GM18868 (cell line): ENCODE measurements around the gene USP47.

Experiments used
- ATAC-seq: cut with Tn5 transposase; IDR thresholded peaks from one replicate; pipeline ENCODE4 v1.9.1; 2021; ENCODE audit warnings: mild to moderate bottlenecking, moderate library complexity; ENCODE audit not compliant: unreplicated experiment

USP47 gene, protein sequence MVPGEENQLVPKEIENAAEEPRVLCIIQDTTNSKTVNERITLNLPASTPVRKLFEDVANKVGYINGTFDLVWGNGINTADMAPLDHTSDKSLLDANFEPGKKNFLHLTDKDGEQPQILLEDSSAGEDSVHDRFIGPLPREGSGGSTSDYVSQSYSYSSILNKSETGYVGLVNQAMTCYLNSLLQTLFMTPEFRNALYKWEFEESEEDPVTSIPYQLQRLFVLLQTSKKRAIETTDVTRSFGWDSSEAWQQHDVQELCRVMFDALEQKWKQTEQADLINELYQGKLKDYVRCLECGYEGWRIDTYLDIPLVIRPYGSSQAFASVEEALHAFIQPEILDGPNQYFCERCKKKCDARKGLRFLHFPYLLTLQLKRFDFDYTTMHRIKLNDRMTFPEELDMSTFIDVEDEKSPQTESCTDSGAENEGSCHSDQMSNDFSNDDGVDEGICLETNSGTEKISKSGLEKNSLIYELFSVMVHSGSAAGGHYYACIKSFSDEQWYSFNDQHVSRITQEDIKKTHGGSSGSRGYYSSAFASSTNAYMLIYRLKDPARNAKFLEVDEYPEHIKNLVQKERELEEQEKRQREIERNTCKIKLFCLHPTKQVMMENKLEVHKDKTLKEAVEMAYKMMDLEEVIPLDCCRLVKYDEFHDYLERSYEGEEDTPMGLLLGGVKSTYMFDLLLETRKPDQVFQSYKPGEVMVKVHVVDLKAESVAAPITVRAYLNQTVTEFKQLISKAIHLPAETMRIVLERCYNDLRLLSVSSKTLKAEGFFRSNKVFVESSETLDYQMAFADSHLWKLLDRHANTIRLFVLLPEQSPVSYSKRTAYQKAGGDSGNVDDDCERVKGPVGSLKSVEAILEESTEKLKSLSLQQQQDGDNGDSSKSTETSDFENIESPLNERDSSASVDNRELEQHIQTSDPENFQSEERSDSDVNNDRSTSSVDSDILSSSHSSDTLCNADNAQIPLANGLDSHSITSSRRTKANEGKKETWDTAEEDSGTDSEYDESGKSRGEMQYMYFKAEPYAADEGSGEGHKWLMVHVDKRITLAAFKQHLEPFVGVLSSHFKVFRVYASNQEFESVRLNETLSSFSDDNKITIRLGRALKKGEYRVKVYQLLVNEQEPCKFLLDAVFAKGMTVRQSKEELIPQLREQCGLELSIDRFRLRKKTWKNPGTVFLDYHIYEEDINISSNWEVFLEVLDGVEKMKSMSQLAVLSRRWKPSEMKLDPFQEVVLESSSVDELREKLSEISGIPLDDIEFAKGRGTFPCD (N-terminal part only)

DNA sequence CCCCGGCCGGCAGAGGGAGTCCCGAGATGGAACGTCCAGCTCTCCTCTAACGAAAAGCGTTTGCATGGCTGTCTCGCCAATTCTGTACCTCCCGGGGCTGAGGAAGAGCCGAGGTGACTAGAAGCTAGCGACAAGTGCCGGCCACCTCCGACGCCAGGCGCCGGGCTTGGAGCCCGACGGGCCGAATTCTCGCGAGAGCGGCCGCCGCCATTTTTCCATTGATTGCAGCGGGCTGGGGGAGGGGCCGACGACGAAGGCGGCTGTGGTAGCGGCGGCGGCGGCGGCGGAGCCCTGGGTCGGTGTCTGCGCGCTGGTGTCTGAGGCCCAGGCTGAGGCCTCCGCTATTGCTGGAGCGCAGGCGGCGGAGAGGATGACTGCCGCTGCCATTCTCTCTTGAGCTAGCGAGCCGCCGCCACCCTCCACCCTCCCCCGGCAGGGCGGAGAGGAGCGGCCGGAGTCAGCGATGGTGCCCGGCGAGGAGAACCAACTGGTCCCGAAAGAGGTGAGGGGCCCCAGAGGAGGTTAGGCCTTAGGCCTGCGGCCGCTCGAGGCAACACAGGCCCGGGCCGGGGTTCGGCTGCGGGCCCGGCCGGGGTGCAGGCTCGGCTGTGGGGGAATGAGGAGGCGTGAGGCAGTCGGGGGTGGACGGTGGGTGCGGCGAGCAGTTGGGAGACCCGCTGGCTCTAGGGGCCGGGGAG is at the start of gene USP47:
Gene USP47, plus strand, starts transcription at position 250 of the 698 bp plus-strand sequence. Its CDS starts 214 bp downstream, at position 464.
- ATAC-seq = peak; percentile 72

DNA sequence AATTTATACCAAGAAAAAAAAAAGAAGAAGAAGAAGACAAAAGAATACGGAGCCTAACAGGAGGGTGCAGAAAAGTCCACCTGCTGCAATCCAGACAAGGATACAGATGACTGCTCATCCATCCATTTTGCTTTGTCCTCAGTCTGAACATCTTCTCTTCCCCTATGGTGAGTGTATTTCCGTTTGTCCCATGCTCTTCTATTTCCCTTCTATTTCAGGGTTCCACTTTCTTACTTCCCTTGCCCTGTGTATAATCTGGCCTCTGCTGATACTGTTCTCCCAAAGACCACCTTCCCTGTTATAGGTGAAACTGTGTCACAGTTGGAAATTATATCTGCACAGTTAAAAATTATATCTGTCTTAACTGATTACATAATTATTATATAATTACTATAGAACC is 48.7 kb upstream of the USP47 start:
- ATAC-seq = no peak

DNA sequence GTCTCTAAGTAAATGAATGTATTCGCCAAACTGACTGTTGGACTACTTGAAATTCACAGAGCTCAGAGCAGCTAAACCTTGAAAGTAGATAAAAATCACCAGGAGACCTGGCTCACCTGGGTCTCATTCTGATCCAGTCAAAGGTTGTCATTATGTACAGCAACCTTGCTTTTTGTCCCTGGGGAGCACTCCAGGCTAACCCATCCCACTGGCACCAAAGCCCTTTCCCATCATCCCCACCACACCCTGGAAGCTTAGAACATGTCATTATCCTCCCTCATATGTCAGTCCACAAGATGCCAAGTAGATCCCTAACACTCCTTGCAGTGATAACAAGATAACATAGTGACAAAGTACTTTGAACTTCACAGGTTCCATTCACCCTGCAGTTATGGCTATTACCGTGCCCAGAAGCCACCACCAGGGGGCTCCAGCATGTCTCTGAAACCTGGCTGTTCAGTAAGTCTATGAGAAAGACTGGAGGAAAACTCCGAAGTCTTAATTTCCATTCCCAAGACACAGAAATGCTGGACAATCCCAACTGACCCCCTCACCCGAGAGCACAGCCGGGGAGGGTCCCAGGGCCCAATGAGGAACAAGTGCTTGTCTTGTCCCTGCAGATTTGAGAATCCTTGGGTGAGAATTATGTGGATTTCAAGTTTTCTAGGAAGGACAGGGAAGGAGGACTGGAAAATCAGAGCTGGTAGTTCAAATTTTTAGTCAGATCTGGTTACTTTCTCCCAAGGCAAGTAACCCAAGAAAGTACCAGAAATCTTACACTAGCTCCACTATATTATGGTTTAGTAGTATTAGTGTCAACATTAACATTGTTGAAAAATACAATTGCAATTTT is 43.0 kb upstream of the USP47 start:
- no peak for ATAC-seq

DNA sequence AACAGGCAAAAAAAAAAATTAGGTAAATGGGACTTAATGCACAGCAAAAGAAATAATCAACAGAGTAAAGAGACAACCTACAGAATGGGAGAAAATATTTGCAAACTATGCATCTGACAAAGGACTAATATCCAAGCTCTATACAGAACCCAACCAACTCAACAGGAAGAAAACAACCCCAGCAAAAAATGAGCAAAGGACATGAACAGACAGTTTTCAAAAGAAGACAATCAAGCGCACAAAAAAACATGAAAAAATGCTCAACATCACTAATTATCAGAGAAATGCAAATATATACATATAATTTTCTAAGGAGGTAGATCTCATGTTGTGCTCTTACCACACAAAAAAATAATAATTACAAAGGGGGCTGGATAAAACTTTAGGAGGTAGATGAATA is 36.5 kb upstream of the USP47 start:
- ATAC-seq = no peak

DNA sequence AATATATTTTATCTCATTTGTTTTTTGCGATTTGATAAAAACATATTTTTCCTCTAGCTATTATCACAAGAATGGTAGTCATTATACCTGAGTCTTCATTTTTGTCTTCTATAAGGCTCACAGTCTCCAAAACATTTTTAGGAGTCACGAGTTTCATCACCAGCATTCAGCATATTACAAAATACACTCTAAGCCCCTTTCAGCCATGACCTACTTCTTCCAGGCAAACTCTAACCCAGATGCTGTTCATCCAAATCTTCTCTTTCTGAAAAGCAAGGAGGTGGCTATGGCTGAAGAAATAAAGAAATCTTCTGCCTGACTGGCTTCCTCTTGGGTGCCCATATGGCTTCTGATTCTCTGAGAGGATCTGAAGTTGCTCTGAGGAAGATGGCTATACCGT is 35.7 kb upstream of the USP47 start:
- ATAC-seq = no peak

DNA sequence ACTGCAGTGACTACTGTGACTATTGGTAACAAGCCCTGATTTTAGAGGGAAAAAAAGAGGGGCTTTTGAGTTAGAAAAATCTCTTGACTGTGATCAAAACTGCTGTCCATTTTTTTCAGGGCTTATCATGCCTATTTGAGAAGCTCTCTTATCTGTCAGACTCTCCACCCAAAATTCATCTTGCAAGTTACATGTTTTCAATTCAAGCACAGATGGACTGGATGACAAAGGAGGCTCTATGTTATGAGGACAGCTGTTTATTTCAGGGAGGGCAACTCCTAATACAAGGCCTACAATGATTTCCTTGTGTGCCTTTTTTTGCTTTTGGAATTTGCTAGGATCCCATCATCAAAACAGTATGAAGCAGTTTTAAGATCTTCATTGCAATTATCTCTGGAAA is 35.2 kb upstream of the USP47 start:
- ATAC-seq = no peak

DNA sequence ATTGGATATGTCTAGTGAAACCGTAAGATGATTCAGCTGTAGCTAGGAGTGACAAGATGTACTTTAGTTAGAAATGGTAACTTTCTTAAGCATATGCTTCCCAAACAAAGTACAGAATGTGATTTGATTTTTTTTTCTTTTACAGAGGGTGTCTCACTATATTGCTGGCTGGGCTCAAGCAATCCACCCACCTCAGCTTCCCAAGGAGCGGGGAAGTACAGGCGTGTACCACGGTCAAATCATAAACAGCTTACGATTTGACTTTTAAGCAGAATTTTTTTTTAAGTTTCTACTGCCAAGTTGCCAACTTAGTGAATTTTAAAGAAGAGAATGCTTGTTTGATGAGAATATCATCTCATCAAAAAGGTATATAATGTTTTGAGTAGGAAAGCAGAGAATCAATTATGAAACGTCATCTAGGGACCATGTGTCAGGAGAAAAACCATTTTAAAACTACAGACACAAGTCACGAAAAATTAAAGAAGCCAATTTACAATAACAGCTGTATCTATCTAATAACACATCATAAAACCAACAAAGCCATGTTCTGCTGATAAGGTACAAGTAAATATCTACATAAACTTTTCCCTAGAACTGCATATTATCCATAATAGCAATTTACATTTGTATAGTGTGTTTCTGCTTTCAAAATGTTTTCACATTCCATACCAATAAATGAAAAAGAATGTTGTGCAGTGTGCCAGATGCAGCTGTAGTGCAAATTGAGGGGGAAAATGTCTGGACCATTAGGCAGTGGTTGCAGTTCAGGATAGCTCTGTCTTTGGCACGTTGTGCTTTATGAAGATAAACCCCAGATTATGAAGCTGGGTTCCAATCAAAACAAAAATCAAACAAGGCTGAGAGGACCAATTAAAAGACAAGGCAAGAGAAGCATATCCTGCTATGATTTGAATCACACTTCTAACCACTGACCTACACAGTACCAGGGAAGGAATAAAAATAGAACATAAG is 33.7 kb upstream of the USP47 start:
- no peak for ATAC-seq

DNA sequence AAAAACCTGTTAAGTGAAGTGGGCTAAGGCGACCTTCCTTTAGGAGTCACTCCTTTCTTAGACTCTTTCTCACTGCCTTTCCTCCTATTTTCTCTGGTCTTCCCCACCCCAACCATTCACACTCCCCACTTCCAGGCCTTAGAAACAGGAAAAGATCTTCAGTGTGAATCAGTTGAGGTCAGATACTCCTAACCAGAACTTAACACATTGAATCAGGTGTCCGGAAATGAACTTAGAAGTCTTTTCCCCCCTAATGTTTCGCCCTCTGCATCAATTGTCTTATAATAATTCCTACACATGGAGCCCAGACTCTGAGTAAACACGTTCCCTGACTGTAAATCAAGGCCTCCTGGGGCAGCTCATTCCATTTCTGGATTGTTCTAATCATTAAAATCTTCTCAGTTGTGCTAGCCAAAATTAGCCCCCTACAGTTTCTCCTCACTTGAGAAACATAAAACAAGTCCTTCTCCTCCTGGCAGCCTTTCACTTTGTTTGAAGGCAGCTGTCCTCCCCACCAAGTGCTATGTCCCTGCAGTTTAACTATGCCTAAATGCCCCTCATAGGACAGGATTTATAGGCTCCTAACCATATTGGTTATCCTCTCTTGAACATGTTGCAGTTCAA is 32.7 kb upstream of the USP47 start:
- no peak for ATAC-seq

DNA sequence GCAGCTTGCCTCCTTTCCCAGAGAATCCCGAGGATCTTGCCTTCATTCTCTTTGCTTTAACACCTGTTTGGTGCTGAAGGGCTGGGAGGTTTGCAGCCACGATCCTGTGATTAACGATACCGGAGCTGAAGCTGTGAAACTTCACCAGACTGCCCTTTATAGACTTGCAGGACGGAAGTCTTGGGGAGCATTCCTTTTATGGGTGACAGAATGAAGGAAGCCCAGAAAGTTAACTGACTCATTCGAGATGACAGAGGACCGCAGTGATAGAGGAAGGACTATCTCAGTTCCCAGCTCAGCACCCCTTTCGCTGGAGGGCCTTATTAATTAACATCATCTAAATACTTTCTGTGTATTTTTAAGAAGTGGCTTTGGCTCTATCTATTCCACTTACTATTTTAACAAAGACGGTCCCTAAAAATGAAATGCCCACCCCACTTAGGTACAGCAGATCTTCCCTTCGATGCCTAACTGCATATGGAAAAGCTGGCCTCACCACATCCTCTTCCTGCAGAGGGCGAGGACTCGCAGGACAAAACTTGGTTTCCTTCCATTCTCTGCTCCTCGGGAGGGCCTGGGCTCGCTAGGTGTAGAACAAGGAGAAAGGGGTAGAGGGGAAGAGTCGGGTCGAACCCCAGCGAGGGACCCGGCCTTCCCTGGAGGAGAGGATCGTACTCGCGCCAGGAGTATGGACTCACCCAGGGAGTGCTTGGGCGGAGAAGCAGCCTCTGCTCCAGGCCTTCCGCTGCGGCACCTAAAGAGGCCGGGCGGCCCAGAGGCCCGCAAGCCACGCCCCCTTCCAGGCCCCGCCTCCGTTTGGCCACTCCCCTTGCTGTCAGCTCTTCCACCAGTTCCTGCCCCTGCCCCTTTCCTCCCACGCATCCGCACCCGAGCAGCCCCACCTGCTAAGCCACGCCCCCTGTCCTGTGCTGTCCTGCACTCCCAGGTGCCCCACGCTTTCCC is 30.7 kb upstream of the USP47 start:
- no peak for ATAC-seq

DNA sequence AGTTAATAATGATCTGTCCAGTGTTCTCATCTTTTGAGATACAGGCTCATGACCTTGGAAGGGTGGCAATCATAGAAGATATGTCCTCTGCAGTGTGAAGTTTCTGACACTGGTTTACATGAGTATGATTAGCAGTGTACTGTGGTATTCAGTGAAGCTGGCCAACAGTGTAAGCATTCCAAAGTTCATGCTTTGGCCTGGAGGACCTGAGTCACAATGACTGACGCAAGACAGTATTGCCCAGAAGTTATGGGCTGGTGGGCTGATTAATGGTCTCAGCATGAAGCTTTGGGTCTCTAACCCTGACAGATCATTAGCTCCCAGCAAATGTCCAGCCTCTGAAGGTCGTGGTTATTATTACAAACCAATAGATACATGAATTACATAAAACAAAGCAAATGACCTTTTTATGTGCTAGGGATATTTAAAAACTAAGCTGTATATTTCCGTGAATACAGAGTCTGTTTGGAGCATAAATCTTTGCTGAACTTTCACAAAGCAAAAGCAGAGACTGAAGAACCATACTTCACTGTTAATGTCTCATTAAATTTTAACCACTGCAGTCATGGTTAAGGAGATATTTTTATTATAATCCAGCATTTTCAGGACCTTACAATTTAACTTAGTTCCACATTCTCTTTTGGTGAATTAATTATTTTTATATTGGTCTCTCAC is 28.3 kb upstream of the USP47 start:
- no peak for ATAC-seq

DNA sequence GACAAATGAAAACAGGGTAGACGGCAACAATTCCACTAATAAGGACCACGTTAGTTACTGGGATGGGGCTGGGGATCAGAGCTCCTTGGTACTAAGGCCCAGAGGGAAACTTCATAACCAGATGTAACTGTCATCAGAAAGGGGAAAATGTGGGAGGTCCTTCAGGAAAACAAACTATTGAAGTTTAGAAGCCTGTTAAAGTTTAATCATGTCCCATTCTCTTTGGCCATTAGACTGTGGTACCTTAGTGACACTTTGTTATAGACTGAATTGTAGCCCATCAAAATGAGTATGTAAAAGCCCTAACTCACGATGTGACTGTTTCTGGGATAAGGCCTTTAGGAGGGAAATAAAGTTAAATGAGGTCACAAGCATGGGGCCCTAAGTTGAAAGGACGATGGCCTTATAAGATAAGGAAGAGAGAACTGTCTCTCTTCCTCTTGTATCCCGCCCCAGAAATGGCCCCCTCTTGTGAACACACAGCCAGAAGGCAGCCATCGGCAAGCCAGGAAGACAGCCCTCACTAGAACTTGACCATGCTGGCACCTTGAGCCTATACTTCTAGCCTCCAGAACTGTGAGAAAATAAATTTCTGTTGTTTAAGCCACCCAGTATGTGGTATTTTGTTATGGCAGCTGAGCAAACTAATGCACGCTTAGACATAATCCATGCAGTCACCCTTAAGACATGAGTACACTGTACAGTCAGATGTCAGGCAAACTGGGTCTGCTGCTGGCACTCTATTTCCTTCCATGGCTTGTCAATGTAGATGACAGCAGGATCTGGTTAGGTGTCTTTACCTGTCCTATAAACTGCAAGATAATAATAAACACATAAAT is 26.9 kb upstream of the USP47 start:
- no peak for ATAC-seq

DNA sequence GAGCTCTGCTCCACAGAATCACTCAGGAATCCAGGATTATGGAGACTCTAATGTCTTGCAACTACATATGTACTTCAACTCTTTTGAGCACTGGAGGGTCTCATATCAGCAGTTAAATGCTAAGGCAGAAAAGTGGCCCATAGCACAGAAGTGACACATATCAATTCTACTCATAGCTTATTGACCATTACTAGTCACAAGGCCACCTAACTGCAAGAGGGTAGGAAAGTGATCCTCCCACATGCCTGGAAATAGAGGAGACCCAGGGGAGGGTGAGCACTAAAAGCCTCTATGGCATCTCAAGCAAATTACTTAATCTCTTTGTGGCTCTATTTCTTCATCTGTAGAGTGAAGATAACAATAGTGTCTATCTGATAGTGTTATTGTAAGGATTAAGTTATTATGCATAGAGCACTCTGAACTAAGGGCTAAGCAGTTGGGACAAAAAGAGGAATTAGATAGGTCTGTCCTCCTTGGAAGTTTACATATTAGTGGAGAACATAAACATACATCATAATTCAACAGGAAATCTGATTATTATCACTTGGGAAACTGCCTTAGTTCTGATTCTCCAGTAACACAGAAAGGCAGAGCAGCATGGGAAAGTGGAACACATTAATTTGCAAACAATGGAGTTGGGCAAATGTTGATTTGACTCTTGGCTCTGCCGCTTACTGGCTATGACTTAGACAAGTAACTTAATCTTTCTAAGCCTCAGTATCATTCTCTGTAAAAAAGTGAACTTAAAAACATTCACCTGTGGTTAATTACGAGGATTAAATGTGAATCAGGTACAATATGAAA is 25.1 kb upstream of the USP47 start:
- no peak for ATAC-seq

DNA sequence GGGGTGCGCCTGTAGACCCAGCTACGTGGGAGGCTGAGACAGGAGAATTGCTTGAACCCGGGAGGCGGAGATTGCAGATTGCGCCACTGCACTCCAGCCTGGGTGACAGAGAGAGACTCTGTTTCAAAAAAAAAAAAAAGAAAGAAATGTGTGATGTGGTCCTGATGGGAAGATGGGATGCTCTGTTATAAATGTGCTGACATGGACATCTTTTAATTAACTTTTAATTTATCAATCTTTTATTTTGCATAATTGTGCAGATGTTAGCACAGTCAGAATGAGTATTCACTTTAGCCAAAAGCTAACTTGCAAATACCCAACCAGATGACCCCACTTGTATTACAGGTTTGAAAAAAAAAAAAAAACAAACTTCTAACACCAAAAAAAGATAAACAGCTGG is 23.8 kb upstream of the USP47 start:
- ATAC-seq = no peak

DNA sequence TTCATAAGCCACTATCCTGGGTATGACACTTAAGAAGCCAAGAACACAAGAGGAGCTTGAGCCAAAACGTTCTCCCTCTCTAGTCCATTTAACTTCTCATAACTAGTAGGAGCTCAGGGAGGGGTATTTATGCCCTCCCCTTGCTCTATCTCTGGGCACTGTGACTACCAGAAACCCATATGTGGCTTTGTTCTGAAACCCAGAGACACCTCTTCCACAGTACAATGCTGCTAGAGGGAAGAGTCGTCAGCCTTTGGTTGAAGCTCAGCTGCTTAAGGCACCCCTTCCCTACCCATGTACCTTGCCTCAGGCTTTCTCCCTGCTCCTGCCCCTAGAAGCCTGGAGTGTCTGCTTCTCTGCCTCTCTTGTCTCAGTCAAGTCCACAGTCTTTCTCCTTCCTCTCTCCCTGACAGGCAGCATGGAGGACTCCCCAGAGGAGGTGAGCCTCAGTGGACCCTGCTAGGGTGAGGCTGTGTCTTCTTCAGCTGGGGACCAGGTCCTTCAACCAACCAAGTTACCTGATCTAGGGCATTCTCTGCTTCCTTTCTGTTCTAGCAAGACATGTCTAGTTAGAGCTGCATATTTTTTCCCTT is 23.1 kb upstream of the USP47 start:
- no peak for ATAC-seq
